Left hindlimb (tissue), 1 donor: ENCODE data around the gene GFOD2.

Source experiments
- DNase-seq: peaks from one replicate; pipeline ENCODE4 v3.0.0-alpha.2; 2018

The GFOD2 gene

GRCh38 chr16:67656344-67657016 is 62.6 kb downstream of the GFOD2 start:
- no peak for DNase-seq

GRCh38 chr16:67655363-67655762 is 63.8 kb downstream of the GFOD2 start:
- DNase-seq = no peak

GRCh38 chr16:67654403-67654911 is 64.7 kb downstream of the GFOD2 start:
- peak; percentile 20 for DNase-seq

- no peak for DNase-seq
Measured at GRCh38 chr16:67653789-67654402, 65.2 kb downstream of the GFOD2 start.

- DNase-seq = peak; percentile 52
Measured at GRCh38 chr16:67653128-67653788, 65.9 kb downstream of the GFOD2 start.

DNA sequence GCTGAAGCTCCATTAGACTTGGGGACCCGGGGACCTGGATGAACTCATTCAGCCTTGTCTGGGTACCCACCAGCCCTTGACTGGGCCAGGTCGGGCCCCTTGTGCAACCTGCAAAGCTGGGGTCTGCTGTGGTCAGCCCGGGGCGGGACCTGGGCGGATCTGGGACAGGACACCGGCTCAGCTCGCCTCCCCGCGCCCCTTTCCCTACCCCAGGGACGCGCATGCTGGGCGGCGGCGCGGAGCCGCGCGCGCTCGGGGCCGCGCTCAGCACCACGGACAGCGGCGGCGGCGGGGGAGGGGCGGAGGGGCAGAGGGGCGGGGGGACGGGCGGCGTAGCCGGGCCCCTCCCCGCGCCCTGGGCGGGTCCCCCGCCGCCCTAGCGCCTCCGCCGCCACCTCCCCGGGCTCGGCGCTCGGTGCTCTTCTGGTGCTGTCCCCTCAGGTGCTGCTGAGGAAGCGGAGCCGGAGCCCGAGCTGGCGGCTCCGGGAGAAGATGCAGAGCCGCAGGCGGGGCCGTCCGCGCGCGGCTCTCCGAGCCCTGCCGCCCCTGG is 66.5 kb downstream of the GFOD2 start:
- peak; percentile 44 for DNase-seq

DNA sequence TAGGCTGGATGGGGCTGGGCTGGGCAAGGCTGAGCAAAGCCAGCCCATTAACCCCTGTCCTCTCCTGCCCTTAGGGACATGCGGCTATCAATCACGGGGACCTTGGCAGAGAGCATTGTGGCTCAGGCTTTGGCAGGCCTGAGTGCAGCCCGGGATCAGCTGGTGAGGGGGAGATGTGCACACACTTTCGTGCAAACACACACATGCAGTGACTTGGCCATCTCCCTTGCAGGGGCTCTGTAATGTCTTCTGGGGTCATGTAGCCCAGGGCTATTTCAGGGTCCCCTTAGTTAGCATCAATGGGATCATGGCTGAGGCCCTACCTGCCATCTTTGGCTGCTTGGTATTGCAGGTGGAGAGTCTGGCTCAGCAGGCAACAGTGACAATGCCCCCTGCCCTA is 67.3 kb downstream of the GFOD2 start:
- DNase-seq = peak; percentile 20

DNA sequence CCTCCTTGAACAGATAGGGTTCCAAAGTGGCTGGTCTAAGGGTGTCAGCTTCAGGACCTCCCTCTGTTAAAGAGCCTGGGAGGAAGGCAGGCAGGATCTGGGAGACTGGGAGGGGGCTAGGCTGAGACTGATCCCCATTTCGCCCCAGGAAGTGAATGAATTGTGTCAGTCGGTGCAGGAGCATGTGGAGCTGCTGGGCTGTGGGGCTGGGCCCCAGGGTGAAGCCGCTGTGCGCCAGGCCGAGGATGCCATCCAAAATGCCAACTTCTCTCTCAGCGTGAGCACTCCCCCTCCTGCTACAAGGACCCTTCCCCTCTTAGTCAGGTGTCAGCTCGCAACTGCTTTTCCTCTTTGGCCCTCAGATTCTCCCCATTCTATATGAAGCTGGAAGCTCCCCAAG is 68.1 kb downstream of the GFOD2 start:
- no peak for DNase-seq

DNA sequence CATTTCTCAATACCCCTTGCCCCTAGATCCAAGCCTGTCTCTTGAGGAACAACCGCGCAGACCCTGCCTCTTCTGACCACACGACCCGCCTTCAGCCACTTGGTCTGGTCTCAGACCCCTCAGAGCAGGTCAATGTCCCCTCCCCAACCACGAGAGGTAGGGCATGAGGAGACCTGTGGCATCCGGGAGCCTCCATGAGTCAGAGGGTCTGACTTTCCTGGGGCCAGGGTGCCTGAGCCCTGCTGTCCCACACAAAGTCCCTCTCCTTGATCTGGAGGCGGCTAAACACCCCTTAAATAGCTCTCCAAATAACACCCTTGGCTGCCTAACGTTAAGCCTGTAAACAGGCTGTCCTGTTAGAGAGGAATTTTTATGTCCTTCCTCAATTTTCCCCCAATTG is 69.1 kb downstream of the GFOD2 start:
- no peak for DNase-seq

GRCh38 chr16:67649494-67649931 is 69.6 kb downstream of the GFOD2 start:
- DNase-seq = no peak

DNA sequence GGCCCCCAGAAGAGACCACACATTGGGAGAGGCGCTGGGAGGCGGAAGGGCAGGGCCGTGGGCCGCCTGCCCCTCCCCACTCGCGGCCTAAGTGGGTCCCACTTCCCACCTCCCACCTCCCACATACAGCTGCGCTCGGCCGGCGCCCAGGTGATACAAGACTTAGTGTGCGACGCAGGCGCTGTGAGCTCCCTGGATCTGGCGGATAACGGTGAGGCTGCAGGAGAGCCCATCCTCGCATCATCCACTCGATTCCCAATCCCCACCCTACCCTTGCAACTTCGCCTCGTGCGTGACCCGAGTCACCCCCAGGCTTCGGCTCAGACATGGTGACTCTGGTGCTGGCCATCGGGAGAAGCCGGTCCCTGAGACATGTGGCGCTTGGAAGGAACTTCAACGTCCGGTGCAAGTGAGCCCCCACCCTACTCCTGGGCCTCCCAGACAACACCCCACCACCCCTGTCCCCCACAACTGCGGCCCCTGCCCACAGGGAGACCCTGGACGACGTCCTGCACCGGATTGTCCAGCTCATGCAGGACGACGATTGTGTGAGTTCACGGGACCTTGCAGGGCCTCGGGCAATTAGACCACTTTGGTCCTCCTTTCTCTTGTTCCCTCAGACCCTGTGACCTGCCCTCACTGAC is 70.2 kb downstream of the GFOD2 start:
- no peak for DNase-seq

GRCh38 chr16:67648088-67648763 is 70.9 kb downstream of the GFOD2 start:
- DNase-seq = no peak

DNA sequence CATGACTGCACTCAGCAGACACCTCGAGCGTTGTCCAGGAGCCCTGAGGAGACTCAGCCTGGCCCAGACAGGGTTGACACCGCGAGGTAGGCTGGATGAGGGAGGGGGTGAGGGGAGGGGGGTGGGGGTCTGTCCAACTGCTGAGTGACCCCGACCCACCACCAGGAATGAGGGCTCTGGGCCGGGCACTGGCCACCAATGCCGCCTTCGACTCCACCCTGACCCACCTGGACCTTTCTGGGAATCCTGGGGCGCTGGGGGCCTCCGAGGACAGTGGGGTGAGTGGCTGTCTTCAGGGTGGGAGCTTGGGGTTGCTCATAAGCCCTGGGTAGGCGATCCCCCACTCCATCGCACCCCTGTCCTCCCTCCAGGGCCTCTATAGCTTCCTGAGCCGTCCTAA is 71.4 kb downstream of the GFOD2 start:
- no peak for DNase-seq

DNA sequence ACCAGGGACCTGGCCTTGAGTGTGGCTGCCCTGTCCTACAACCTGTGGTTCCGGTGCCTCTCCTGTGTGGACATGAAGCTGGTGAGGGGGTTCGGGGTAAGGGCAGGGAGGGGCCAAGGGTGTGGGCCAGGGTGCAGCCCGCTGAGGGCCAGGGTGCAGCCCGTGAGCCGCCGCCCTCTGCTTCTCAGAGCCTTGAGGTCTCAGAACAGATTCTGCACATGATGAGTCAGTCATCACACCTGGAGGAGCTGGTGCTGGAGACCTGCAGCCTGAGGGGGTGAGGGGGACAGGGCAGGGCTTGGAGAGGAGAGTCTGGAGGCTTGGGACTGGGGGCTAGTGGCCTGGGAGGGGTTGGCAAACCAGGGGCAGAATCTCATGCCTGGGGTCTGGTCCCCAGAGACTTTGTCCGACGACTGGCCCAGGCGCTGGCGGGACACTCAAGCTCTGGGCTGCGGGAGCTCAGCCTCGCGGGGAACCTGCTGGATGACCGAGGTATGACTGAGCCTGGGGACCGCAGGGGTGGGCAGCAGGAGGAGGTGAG is 71.9 kb downstream of the GFOD2 start:
- no peak for DNase-seq

DNA sequence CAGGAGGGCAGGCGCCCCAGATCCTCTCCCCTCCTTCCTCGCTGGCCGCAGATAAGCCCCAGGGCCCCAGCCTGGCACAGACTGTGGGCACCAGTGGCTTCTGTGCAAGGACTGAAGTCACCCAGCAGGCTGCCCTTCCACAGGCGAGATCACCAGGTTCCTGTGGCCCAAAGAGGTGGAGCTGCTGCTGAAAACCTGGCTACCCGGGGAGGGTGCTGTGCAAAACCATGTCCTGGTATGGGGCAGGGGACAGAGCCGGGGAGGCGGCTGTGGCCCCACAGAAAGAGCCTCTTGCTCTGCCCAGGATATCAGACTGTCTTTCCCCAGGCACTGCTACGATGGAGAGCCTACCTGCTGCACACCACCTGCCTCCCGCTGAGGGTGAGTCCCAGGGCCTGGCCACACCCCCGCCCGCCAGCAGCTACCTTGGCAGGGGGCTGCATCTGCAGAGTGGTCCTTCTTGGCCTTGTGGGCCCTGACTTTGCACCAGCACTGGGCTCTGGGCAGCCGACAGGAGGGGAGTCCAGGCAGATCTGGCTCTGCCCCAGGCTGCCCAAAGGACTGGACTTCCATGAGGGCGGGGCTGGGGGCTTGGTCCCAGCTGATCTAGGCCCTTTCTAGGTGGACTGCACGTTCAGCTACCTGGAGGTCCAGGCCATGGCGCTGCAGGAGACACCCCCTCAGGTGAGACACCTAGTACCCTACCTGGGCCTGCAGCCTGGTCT is 73.6 kb downstream of the GFOD2 start:
- no peak for DNase-seq

- no peak for DNase-seq
Measured at GRCh38 chr16:67644038-67644437, 75.1 kb downstream of the GFOD2 start.

- DNase-seq = no peak
Measured at GRCh38 chr16:67641779-67642708, 77.1 kb downstream of the GFOD2 start.

DNA sequence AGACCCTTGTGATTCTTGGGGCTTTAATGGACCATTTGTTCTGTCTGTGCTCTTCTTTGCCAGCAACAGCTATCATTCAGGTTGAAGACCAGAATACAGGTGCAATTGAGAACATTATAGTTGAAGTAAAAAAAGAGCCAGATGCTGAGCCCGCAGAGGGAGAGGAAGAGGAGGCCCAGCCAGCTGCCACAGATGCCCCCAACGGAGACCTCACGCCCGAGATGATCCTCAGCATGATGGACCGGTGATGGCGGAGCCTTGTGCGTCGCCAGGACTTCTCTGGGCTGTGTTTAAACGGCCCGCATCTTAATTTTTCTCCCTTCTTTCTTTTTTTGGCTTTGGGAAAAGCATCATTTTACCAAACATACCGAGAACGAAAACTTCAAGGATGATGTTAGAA is 81.5 kb downstream of the GFOD2 start:
- DNase-seq = no peak

DNA sequence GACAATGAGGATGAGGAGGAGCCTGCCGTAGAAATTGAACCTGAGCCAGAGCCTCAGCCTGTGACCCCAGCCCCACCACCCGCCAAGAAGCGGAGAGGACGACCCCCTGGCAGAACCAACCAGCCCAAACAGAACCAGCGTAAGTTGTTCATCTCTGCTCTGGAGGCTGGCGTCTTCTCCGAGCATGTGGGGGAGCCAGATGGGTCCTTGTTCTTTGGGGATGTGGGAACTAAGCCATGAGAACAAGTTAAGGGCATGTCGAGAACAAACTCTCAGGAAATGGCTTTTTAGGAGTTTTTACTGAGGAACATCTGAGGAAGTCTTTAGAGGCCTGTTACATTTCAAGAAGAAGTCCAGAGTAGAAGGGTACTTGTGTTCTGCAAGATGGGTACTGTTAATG is 82.4 kb downstream of the GFOD2 start:
- no peak for DNase-seq

GRCh38 chr16:67632415-67633172 is 86.5 kb downstream of the GFOD2 start:
- DNase-seq = no peak
